A549 (cell line): ENCODE results near the gene SLIT3. TPM values are rescaled to one million over a fixed set of nuclear protein-coding genes. Genes with fewer than 3 reads are reported as not detected.

Source experiments
- ATAC-seq, 2 experiments: fragments of 200-7000 bp in 1 of 2; fragments of >200 bp in 1 of 2; cut with Nextera tagmentation in 1 of 2; cut with Tn5 transposase in 1 of 2; 3 replicates each; pipeline versions ENCODE4 v1.8.0 to v1.9.1; 2018 to 2020; ENCODE audit warnings: mild to moderate bottlenecking in 1 of 2, moderate library complexity in 1 of 2
- CTCF ChIA-PET: fragments of 300-600 bp; sonication (Branson Sonifier 250); formaldehyde crosslinking; extraction: SDS; loops from one replicate; lab custom pipeline; 2021; ENCODE audit warnings: antibody characterized with exemption, inconsistent platforms; lab: Yijun Ruan, JAX
- POLR2A ChIA-PET: fragments of 350-600 bp; formaldehyde crosslinking; extraction: SDS; loops from one replicate; lab custom pipeline; 2021; ENCODE audit warnings: antibody characterized with exemption, inconsistent platforms; lab: Yijun Ruan, JAX
- DNase-seq, 2 experiments: peaks; one replicate each; pipeline versions ENCODE4 v3.0.0 to v3.0.0-alpha.2; 2011 to 2016; ENCODE audit warnings: low read depth in 1 of 2, low spot score in 1 of 2
- FAIRE-seq: peaks from 2 replicates; lab custom pipeline; 2011; peaks lifted over from hg19 to GRCh38; lab: Jason Lieb, UNC
- H3K27ac ChIP-seq, 2 experiments: fragments of >200 bp; sonication (Bioruptor Twin); formaldehyde crosslinking; 3 replicates each; pipeline ENCODE4 v1.5.1; 2016 to 2017
- H3K4me1 ChIP-seq: fragments of >200 bp; sonication (Bioruptor Twin); formaldehyde crosslinking; 3 replicates; pipeline ENCODE4 v1.6.1; 2016
- H3K4me2 ChIP-seq: fragments of >200 bp; sonication (Bioruptor Twin); formaldehyde crosslinking; 3 replicates; pipeline ENCODE4 v1.6.1; 2016
- H3K4me3 ChIP-seq: fragments of >200 bp; sonication (Bioruptor Twin); formaldehyde crosslinking; 3 replicates; pipeline ENCODE4 v1.5.1; 2016
- H3K9me3 ChIP-seq: fragments of >200 bp; sonication (Bioruptor Twin); formaldehyde crosslinking; 3 replicates; pipeline ENCODE4 v1.6.1; 2016
- CBX8 ChIP-seq: fragments of 200-600 bp; sonication (generic); IDR thresholded peaks from 2 replicates; pipeline ENCODE4 v1.6.1; 2016
- CEBPB ChIP-seq, 2 experiments: fragments of >200 bp in 1 of 2; sonication (Bioruptor Twin) in 1 of 2; formaldehyde crosslinking in 1 of 2; IDR thresholded peaks; 2 replicates each; pipeline ENCODE4 v1.6.1; 2012 to 2016
- CHD2 ChIP-seq: fragments of 150-350 bp; IDR thresholded peaks from 2 replicates; pipeline ENCODE4 v1.6.1; 2014; ENCODE audit warnings: low read length; ENCODE audit not compliant: partially characterized antibody
- CHD4 ChIP-seq: fragments of 200-600 bp; sonication (generic); IDR thresholded peaks from 2 replicates; pipeline ENCODE4 v1.6.1; 2016; ENCODE audit warnings: antibody characterized with exemption, mild to moderate bottlenecking, borderline replicate concordance
- EHF ChIP-seq: fragments of 250-450 bp; sonication (Bioruptor Pico); IDR thresholded peaks from 2 replicates; pipeline ENCODE4 v1.5.0; 2020; ENCODE audit warnings: mild to moderate bottlenecking
- FOSB ChIP-seq: fragments of 250-450 bp; sonication (Bioruptor Pico); IDR thresholded peaks from 2 replicates; pipeline ENCODE4 v1.5.0; 2020; ENCODE audit warnings: mild to moderate bottlenecking, moderate library complexity
- FOXS1 ChIP-seq: fragments of 250-450 bp; sonication (Bioruptor Pico); IDR thresholded peaks from 2 replicates; pipeline ENCODE4 v1.5.0; 2020; ENCODE audit warnings: mild to moderate bottlenecking, moderate library complexity
- HDAC2 ChIP-seq: fragments of 200-600 bp; sonication (generic); IDR thresholded peaks from 2 replicates; pipeline ENCODE4 v1.6.1; 2016
- HOXB5 ChIP-seq: fragments of 250-450 bp; sonication (Bioruptor Pico); IDR thresholded peaks from 2 replicates; pipeline ENCODE4 v1.5.0; 2020; ENCODE audit warnings: mild to moderate bottlenecking, moderate library complexity
- JUN ChIP-seq, 2 experiments: fragments of >200 bp; sonication (Bioruptor Twin); formaldehyde crosslinking; IDR thresholded peaks; 2 replicates in 1 of 2; 3 replicates in 1 of 2; pipeline ENCODE4 v1.6.1; 2016 to 2017
- JUNB ChIP-seq: fragments of >200 bp; sonication (Bioruptor Twin); formaldehyde crosslinking; IDR thresholded peaks from 2 replicates; pipeline ENCODE4 v1.6.1; 2016
- NFE2L2 ChIP-seq: fragments of 150-350 bp; conservative IDR thresholded peaks from 2 replicates; pipeline ENCODE4 v1.6.1; 2014; ENCODE audit warnings: low read length
- NR3C1 ChIP-seq: fragments of >200 bp; sonication (Bioruptor Twin); formaldehyde crosslinking; IDR thresholded peaks from 3 replicates; pipeline ENCODE4 v1.6.1; 2017
- PBX3 ChIP-seq: IDR thresholded peaks from 2 replicates; pipeline ENCODE4 v1.6.1; 2012
- POLR2A ChIP-seq: IDR thresholded peaks from 2 replicates; pipeline ENCODE4 v1.6.1; 2012; ENCODE audit warnings: mild to moderate bottlenecking, low read length
- POLR2AphosphoS2 ChIP-seq: conservative IDR thresholded peaks from 2 replicates; pipeline ENCODE4 v1.6.1; 2012; ENCODE audit warnings: low read length, improper control_type of control experiment, inconsistent platforms
- RARB ChIP-seq: fragments of 250-450 bp; sonication (Bioruptor Pico); IDR thresholded peaks from 2 replicates; pipeline ENCODE4 v1.8.0; 2021; ENCODE audit warnings: mild to moderate bottlenecking, moderate library complexity
- REST ChIP-seq: fragments of 200-600 bp; sonication (generic); IDR thresholded peaks from 2 replicates; pipeline ENCODE4 v1.6.1; 2016; ENCODE audit warnings: antibody characterized with exemption, mild to moderate bottlenecking, moderate library complexity
- SMC3 ChIP-seq: fragments of >200 bp; sonication (Bioruptor Twin); formaldehyde crosslinking; IDR thresholded peaks from 3 replicates; pipeline ENCODE4 v1.6.1; 2018; ENCODE audit warnings: inconsistent platforms
- SREBF2 ChIP-seq: fragments of 450-650 bp; IDR thresholded peaks from 2 replicates; pipeline ENCODE4 v1.6.1; 2014; ENCODE audit warnings: mild to moderate bottlenecking, moderate library complexity
- TP53 ChIP-seq: fragments of 250-450 bp; sonication (Bioruptor Pico); IDR thresholded peaks from 2 replicates; pipeline ENCODE4 v1.5.0; 2021; ENCODE audit warnings: mild to moderate bottlenecking, moderate library complexity
- ZC3H11A ChIP-seq: fragments of 450-650 bp; IDR thresholded peaks from 2 replicates; pipeline ENCODE4 v1.6.1; 2014; ENCODE audit warnings: antibody characterized with exemption, mild to moderate bottlenecking
- ZFP36 ChIP-seq: fragments of 450-650 bp; IDR thresholded peaks from 2 replicates; pipeline ENCODE4 v1.6.1; 2014; ENCODE audit warnings: borderline replicate concordance; ENCODE audit not compliant: partially characterized antibody
- ZSCAN20 ChIP-seq: fragments of 250-450 bp; sonication (Bioruptor Pico); IDR thresholded peaks from 2 replicates; pipeline ENCODE4 v1.8.0; 2022; ENCODE audit warnings: mild to moderate bottlenecking, moderate library complexity
- WGBS: methylation state at CpG from one replicate; pipeline ENCODE4 v1.1.6; 2017; ENCODE audit errors: missing lambda C conversion rate; 5-methylcytosine and 5-hydroxymethylcytosine counted together
- polyA plus RNA-seq, 4 experiments: library from polyadenylated mRNA; depleted of rRNA in 3 of 4; stranded (reverse); fragments of >200 nt; fragmentation: RNase III in 1 of 4; extraction: RNeasy Plus Mini Kit Qiagen cat#74134 plus additional on column Dnase treatment in 1 of 4; gene quantifications; 2 replicates in 3 of 4; 3 replicates in 1 of 4; pipeline ENCODE4 v1.2.3, GENCODE V29; 2011 to 2017

SLIT3 gene
- polyA plus RNA-seq, 2 of the 4 experiments (the other 2 are of a cell fraction), result 12.7 to 22.9 TPM

- Histone ChIP-seq H3K9me3 (no peaks in the 10 kb centered on the region), H3K27ac (no peak overlapping the region), H3K4me1 (peaks cover 6% of the 10 kb centered on the region; the same call in 1 of the 3 replicates), H3K4me3 (no peak overlapping the region), H3K4me2 (no peak overlapping the region)
- FAIRE-seq (no peak), DNase-seq (no peak), ATAC-seq (no peak)
- TF ChIP-seq RARB (CRISPR knock-in tag) (no peak), FOSB (CRISPR knock-in tag) (no peak), CEBPB (IDR thresholded peaks at IDR 0.05) (no peak), POLR2AphosphoS2 (no peak), JUN (IDR thresholded peaks at IDR 0.05) (no peak), NFE2L2 (no peak), CBX8 (no peak), HDAC2 (no peak), ZSCAN20 (no peak), EHF (CRISPR knock-in tag) (no peak), HOXB5 (CRISPR knock-in tag) (no peak), POLR2A (no peak), PBX3 (no peak)
- ChIA-PET POLR2A (no interaction called here), CTCF (interaction anchor here (1.1 kb wide), 1 partner anchor 12 kb away, joined by 3 read pairs; no protein-coding TSS in a partner anchor)
- 92% methylated on average over 11 of the region's 11 CpGs for WGBS
Observed at GRCh38 chr5:168881427-168882149, 419.4 kb downstream of the SLIT3 start.

- no peak overlapping the region for H3K4me3 ChIP-seq
- no peak for FAIRE-seq
- ChIA-PET POLR2A (no interaction called here), CTCF (interaction anchor here (1.1 kb wide), 1 partner anchor 107 kb away, joined by 3 read pairs; no protein-coding TSS in a partner anchor)
- peak in 1 of 2 experiments; percentile 23 for DNase-seq
- 50% methylated on average over 8 of the region's 8 CpGs for WGBS
- peak in 1 of 2 experiments; percentile 60; a peak in 3 of 6 replicates for ATAC-seq
- H3K27ac ChIP-seq, result no peak overlapping the region
- TF ChIP-seq JUNB (no peak), REST (no peak), TP53 (no peak), SREBF2 (no peak), ZC3H11A (no peak), FOXS1 (no peak), CHD2 (no peak), NR3C1 (no peak), SMC3 (no peak), CHD4 (no peak), ZFP36 (no peak)
- no peak overlapping the region for H3K4me2 ChIP-seq
- H3K9me3 ChIP-seq, result no peaks in the 10 kb centered on the region
- peaks cover 6% of the 10 kb centered on the region; the same call in 1 of the 3 replicates for H3K4me1 ChIP-seq
Observed at GRCh38 chr5:168879929-168880328, 421.0 kb downstream of the SLIT3 start.
